NT2/D1 (cell line): ENCODE measurements around the gene GTPBP6.

Source experiments
- SUZ12 ChIP-seq: IDR thresholded peaks from 2 replicates; pipeline ENCODE4 v1.6.1; 2011; ENCODE audit not compliant: insufficient read length, insufficient read depth; ENCODE audit errors: extremely low read depth
- YY1 ChIP-seq: IDR thresholded peaks from 2 replicates; pipeline ENCODE4 v1.6.1; 2011; ENCODE audit not compliant: insufficient read length, insufficient read depth
- ZNF274 ChIP-seq: IDR thresholded peaks from 2 replicates; pipeline ENCODE4 v1.6.1; 2011; ENCODE audit warnings: mild to moderate bottlenecking, low read depth, low read length

GRCh38 chrX:302975-303374, 15.6 kb downstream of the GTPBP6 start:
- TF ChIP-seq YY1 (no peak), ZNF274 (no peak), SUZ12 (no peak)
